NCI-H1930 (cell line): ENCODE measurements around the gene HRC.
"Not testable (repeated sequence)": the region's sequence is repeated elsewhere in the genome, so short reads cannot be mapped to it uniquely, and the experiment has no call there.

Source experiments
- DNase-seq, 2 experiments: peaks; one replicate each; lab custom pipeline; 2025; lab: John Stamatoyannopoulos, UW

The HRC gene

GRCh38 chr19:49135686-49136085, 19.5 kb downstream of the HRC start:
- no peak for DNase-seq

- DNase-seq: no peak
Measured at GRCh38 chr19:49133621-49134454, 21.4 kb downstream of the HRC start.

GRCh38 chr19:49132974-49133609, 22.1 kb downstream of the HRC start:
- no peak for DNase-seq

- DNase-seq: no peak
Measured at GRCh38 chr19:49130325-49130724, 24.9 kb downstream of the HRC start.

GRCh38 chr19:49129238-49129583, 26.0 kb downstream of the HRC start:
- peak in 1 of 2 experiments; percentile 28 for DNase-seq

GRCh38 chr19:49128545-49129237, 26.5 kb downstream of the HRC start:
- no peak for DNase-seq

- peak; percentile 96 to 98 for DNase-seq
Measured at GRCh38 chr19:49127674-49128544, 27.3 kb downstream of the HRC start.

GRCh38 chr19:49127225-49127624, 28.0 kb downstream of the HRC start:
- not testable (repeated sequence) for DNase-seq

- DNase-seq: no peak
Measured at GRCh38 chr19:49126575-49126974, 28.6 kb downstream of the HRC start.

- no peak for DNase-seq
Measured at GRCh38 chr19:49125025-49125731, 30.0 kb downstream of the HRC start.

- not testable (repeated sequence) for DNase-seq
Measured at GRCh38 chr19:49123285-49123684, 31.9 kb downstream of the HRC start.

GRCh38 chr19:49121841-49122240, 33.4 kb downstream of the HRC start:
- not testable (repeated sequence) for DNase-seq

GRCh38 chr19:49120868-49121267, 34.3 kb downstream of the HRC start:
- no peak for DNase-seq

GRCh38 chr19:49120325-49120683, 34.9 kb downstream of the HRC start:
- no peak for DNase-seq

- DNase-seq: no peak
Measured at GRCh38 chr19:49119411-49120324, 35.5 kb downstream of the HRC start, which contains the start of gene PPFIA3. Gene PPFIA3, plus strand, starts transcription at chr19:49119544. Its CDS starts 8,330 bp downstream, at chr19:49127874.

GRCh38 chr19:49118565-49119410, 36.4 kb downstream of the HRC start, which contains the start of gene C19orf73:
Gene C19orf73, minus strand, starts transcription at chr19:49119143. Its CDS starts 121 bp downstream, at chr19:49119022.
- DNase-seq: peak; percentile 94 to 95

GRCh38 chr19:49117677-49118564, 37.3 kb downstream of the HRC start:
- DNase-seq: no peak

GRCh38 chr19:49116544-49116943, 38.7 kb downstream of the HRC start:
- DNase-seq: no peak
